Activated CD4-positive, alpha-beta T cell treated with anti-CD3 and anti-CD28 coated beads, Interleukin-2, amount 50 U/mL, for 16 hours (primary cell): ENCODE results near the gene FTO.

Source experiments
- DNase-seq: peaks from one replicate; pipeline ENCODE4 v3.0.0-alpha.2; 2020

Gene FTO

GRCh38 chr16:54140057-54140787, 436.3 kb downstream of the FTO start:
- DNase-seq = no peak

- no peak for DNase-seq
These were observed 436.8 kb downstream of the FTO start for GRCh38 chr16:54140788-54141136.

- DNase-seq = no peak
These were observed 438.8 kb downstream of the FTO start for GRCh38 chr16:54142787-54143186.

- no peak for DNase-seq
These were observed 439.5 kb downstream of the FTO start for GRCh38 chr16:54143410-54143809.

- DNase-seq = no peak
These were observed 440.1 kb downstream of the FTO start for GRCh38 chr16:54143934-54144571.

GRCh38 chr16:54144572-54144947, 440.6 kb downstream of the FTO start:
- DNase-seq = no peak

- DNase-seq = no peak
These were observed 441.9 kb downstream of the FTO start for GRCh38 chr16:54145881-54146280.

- DNase-seq = no peak
These were observed 445.0 kb downstream of the FTO start for GRCh38 chr16:54148974-54149373.

- no peak for DNase-seq
These were observed 446.9 kb downstream of the FTO start for GRCh38 chr16:54150861-54151260.

GRCh38 chr16:54152362-54153239, 448.6 kb downstream of the FTO start:
- DNase-seq = no peak

- no peak for DNase-seq
These were observed 449.4 kb downstream of the FTO start for GRCh38 chr16:54153240-54153934.

- no peak for DNase-seq
These were observed 452.4 kb downstream of the FTO start for GRCh38 chr16:54156349-54156748.

GRCh38 chr16:54158986-54159385, 455.0 kb downstream of the FTO start:
- no peak for DNase-seq

- no peak for DNase-seq
These were observed 455.6 kb downstream of the FTO start for GRCh38 chr16:54159490-54160080.

GRCh38 chr16:54160252-54160860, 456.4 kb downstream of the FTO start:
- no peak for DNase-seq

GRCh38 chr16:54160939-54161897, 457.3 kb downstream of the FTO start:
- no peak for DNase-seq

GRCh38 chr16:54163197-54163843, 459.4 kb downstream of the FTO start:
- no peak for DNase-seq

GRCh38 chr16:54164789-54165173, 460.8 kb downstream of the FTO start:
- no peak for DNase-seq

GRCh38 chr16:54165174-54165911, 461.4 kb downstream of the FTO start:
- no peak for DNase-seq
